Psoas muscle (tissue), 8 donors: ENCODE measurements around the gene RFX2. TPM values are rescaled to one million over a fixed set of nuclear protein-coding genes. Genes with fewer than 3 reads are reported as not detected.

ENCODE experiments used
- ATAC-seq, 4 donors: fragments of 200-7000 bp; cut with Tn5 transposase; one replicate each; pipeline ENCODE4 v1.9.1; 2020; ENCODE audit warnings: moderate library complexity in 3 of 4, mild to moderate bottlenecking in 2 of 4
- DNase-seq, 2 donors: peaks; one replicate each; pipeline ENCODE4 v3.0.0-alpha.2; 2020
- H3K27ac ChIP-seq: fragments of 200-600 bp; one replicate; pipeline ENCODE4 v1.8.0; 2022
- H3K27me3 ChIP-seq, 3 donors: fragments of 200-600 bp in 1 of 3; one replicate each; pipeline versions ENCODE4 v1.6.1 to v1.8.0; 2013 to 2022; ENCODE audit warnings: low read length in 2 of 3, mild to moderate bottlenecking in 2 of 3, moderate library complexity in 1 of 3; ENCODE audit not compliant: insufficient read depth in 3 of 3
- H3K36me3 ChIP-seq, 2 donors: fragments of 200-600 bp in 1 of 2; one replicate each; pipeline versions ENCODE4 v1.6.1 to v1.8.0; 2013 to 2022; ENCODE audit warnings: low read depth in 1 of 2, mild to moderate bottlenecking in 1 of 2, moderate library complexity in 1 of 2; ENCODE audit not compliant: insufficient read depth in 1 of 2
- H3K4me1 ChIP-seq: fragments of 200-600 bp; one replicate; pipeline ENCODE4 v1.8.0; 2022
- H3K4me3 ChIP-seq: fragments of 200-600 bp; one replicate; pipeline ENCODE4 v1.8.0; 2022; ENCODE audit warnings: mild to moderate bottlenecking
- H3K9me3 ChIP-seq: fragments of 200-600 bp; one replicate; pipeline ENCODE4 v1.8.0; 2022
- CTCF ChIP-seq: fragments of 200-600 bp; IDR thresholded peaks from one replicate; pipeline ENCODE4 v1.8.0; 2022; ENCODE audit warnings: antibody characterized with exemption
- WGBS, 3 donors: extraction: QIAGEN DNeasy Blood & Tissue Kit; methylation state at CpG; one replicate each; pipeline versions ENCODE4 v1.1.6 to v1.1.7; 2013; 5-methylcytosine and 5-hydroxymethylcytosine counted together
- intact Hi-C, 2 donors: fragments of 100-400 bp; cut with DNase I; formaldehyde crosslinking; loops; one replicate each; pipeline versions ENCODE4 v1.11.0 to v1.14.2; 2022
- polyA plus RNA-seq, 3 donors: library from polyadenylated mRNA; stranded (reverse); fragments of 200-250 nt; gene quantifications; one replicate each; pipeline ENCODE4 v1.2.3, GENCODE V29; 2013
- total RNA-seq, 4 donors: library from RNA; stranded (reverse); fragmentation: NEBNext Ultra II Directional in 2 of 4; extraction: Animal tissue kit (Norgen Biotek cat#: 25700) in 2 of 4; gene quantifications; one replicate each; pipeline versions ENCODE4 v1.2.1 to v1.2.4, GENCODE V29; 2021 to 2023
- donor health status: healthy with polysubstance abuse.
- donor health status: DM: no; HTN: no; CAD: no; lungs with moderate emphysema.
- donor health status: Bipolar disorder and iron deficiency.
- donor health status: healthy.
- donor health status: DM: yes; HTN: yes; CAD: no.
- donor health status: DM: no; HTN: no; CAD: no.
- donor health status: DM: no; HTN: no; CAD: no.
- donor health status: DM: yes; HTN: yes; CAD: no.

RFX2 gene
- total and polyA plus RNA-seq, 7 donors: 0.58 to 2.1 (median 1.0) TPM

GRCh38 chr19:6022570-6023064 lies 87.7 kb downstream of the RFX2 start:
- peak in 2 of 4 donors; percentile 17 to 36 for ATAC-seq
- intact Hi-C loops: loop anchor here (1.0 to 10.0 kb wide), 3 partner anchors 35 to 218 kb away; partner anchors contain the start of gene NRTN (in 1 of the 2)
- no peaks in the 10 kb centered on the region for H3K36me3 ChIP-seq
- H3K27ac ChIP-seq: no peak overlapping the region
- H3K27me3 ChIP-seq: peaks cover 0 to 21% (median 0%) of the 10 kb centered on the region in 3 donors
- no peaks in the 10 kb centered on the region for H3K9me3 ChIP-seq
- no peak for TF ChIP-seq CTCF
- no peak for DNase-seq
- 54 to 71% (median 62%) methylated on average over 16 of the region's 16 CpGs for WGBS, 3 donors
- H3K4me1 ChIP-seq: no peaks in the 10 kb centered on the region
- H3K4me3 ChIP-seq: no peak overlapping the region

DNA sequence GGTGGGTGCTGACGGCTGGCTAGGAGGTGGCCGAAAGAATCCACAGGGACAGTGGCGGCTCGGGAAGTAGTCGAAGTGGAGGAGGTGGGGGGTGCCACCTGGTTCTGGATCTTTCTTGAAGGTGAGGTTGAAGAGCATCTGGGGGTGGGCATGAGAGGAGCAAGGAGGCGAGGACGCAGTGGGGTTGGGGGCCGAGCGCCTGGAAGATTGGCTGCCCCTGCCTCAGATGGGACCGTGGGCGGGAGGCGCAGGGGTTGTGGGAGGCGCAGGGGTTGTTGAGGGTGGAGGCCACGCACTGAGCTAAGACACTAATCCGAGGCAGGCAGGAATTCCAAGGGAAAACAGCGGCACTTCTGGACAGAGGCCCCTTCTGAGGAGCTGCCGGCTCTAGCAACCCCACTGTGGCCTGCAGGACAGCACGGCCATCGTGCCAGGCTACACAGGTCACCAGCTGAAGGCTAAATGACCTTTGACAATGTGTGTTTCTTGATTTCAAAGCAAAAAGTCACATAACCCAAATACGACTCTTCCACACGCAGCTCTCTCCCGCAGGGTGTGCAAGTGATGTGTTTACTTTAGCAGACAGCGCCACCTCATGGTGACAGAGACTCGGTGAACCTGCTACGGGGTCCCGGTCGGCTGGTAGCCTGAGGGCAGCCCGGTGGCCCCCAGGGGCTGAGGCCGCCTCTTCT lies 88.3 kb downstream of the RFX2 start:
- 45 to 57% (median 51%) methylated on average over 29 of the region's 29 CpGs for WGBS, 3 donors
- Histone ChIP-seq H3K4me3 (no peak overlapping the region), H3K9me3 (no peaks in the 10 kb centered on the region), H3K36me3 (no peaks in the 10 kb centered on the region), H3K27ac (no peak overlapping the region), H3K4me1 (no peaks in the 10 kb centered on the region), H3K27me3 (peaks cover 0 to 21% (median 0%) of the 10 kb centered on the region in 3 donors)
- ATAC-seq (peak; percentile 84 to 92 (median 88)), DNase-seq (peak; percentile 71 to 81)
- intact Hi-C loops: loop anchor here (1.0 to 10.0 kb wide), 3 partner anchors 35 to 217 kb away; partner anchors contain the start of gene NRTN (in 1 of the 2)
- TF ChIP-seq CTCF: peak; percentile 77

DNA sequence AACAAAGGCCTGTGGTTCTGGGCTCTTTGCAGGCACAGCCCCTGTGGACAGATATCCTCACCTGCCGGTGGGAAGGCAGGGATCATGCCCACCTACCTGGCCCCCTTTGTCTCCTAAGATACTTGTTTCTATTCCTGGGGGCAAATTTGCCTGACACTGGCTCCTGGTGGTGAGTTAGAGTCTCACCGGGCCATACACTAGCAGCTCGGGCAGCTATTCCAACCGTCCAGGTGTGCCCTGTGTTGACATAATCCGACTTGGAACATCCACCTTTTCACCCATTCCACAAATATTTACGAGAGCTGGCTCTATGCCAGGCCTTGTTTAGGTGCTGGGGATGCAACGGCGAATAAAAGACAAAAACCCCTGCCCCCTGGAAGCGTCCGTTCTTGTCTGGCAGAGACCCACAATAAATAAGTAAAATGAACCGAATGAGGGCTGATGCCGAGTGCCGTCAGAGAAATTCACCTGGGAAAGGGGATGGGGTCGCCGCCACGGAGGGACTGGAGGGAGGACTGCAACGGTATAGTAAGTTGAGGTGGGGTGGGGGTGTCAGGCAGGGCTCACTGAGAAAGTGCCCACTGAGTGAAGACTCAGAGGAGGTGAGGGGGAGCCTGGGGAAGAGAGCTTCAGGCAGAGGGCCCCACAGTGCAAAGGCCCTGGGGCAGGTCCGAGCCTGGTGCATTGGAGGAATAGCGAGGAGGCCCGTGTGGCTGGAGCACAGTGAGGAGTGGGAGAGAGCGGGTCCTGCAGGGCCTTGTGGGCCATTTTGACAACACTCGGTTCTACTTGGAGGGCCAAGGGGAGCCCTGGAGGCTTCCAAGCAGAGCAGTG lies 89.1 kb downstream of the RFX2 start:
- ATAC-seq (no peak), DNase-seq (peak in 1 of 2 donors; percentile 46)
- WGBS, 3 donors: 88 to 90% (median 90%) methylated on average over 22 of the region's 22 CpGs
- no peak overlapping the region for H3K4me3 ChIP-seq
- intact Hi-C loops: loop anchor here (5.0 to 10.0 kb wide), 2 partner anchors 34 to 216 kb away; partner anchors contain the start of gene NRTN (in 1 of the 2)
- H3K27ac ChIP-seq: no peak overlapping the region
- H3K36me3 ChIP-seq: no peaks in the 10 kb centered on the region
- H3K4me1 ChIP-seq: no peaks in the 10 kb centered on the region
- TF ChIP-seq CTCF: no peak
- peaks cover 0 to 21% (median 0%) of the 10 kb centered on the region in 3 donors for H3K27me3 ChIP-seq
- no peaks in the 10 kb centered on the region for H3K9me3 ChIP-seq

- ATAC-seq (no peak), DNase-seq (peak in 1 of 2 donors; percentile 34)
- Histone ChIP-seq H3K27me3 (peaks cover 0 to 21% (median 0%) of the 10 kb centered on the region in 3 donors), H3K9me3 (no peaks in the 10 kb centered on the region), H3K4me1 (no peaks in the 10 kb centered on the region), H3K36me3 (no peaks in the 10 kb centered on the region), H3K4me3 (no peak overlapping the region), H3K27ac (no peak overlapping the region)
- intact Hi-C loops: loop anchor here (5.0 to 10.0 kb wide), 2 partner anchors 33 to 216 kb away; partner anchors contain the start of gene NRTN (in 1 of the 2)
- no peak for TF ChIP-seq CTCF
- WGBS, 3 donors: 91 to 95% (median 91%) methylated on average over 20 of the region's 20 CpGs
Observed at GRCh38 chr19:6020166-6020882, 90.0 kb downstream of the RFX2 start.
